Thoracic aorta (tissue), 2 donors: ENCODE measurements around the gene KCNK3. TPM values are rescaled to one million over a fixed set of nuclear protein-coding genes. Genes with fewer than 3 reads are reported as not detected.
A peak's percentile ranks its signal among the peaks of the same experiment; 100 is the strongest.

Experiments
- ATAC-seq: fragments of 150-250 bp; one replicate; pipeline ENCODE4 v1.8.0; 2017; ENCODE audit warnings: low read depth; ENCODE audit not compliant: insufficient number of reproducible peaks, low FRiP score
- DNase-seq: peaks from one replicate; pipeline ENCODE4 v3.0.0-alpha.2; 2020; ENCODE audit warnings: low spot score
- H3K27ac ChIP-seq, 2 donors: fragments of 200-600 bp; sonication (generic); 1 replicate in 1 of 2; 2 replicates in 1 of 2; pipeline ENCODE4 v1.5.1; 2016; ENCODE audit warnings: mild to moderate bottlenecking in 2 of 2, moderate library complexity in 2 of 2
- H3K27me3 ChIP-seq: fragments of 200-600 bp; sonication (generic); replicated peaks from 2 replicates; pipeline ENCODE4 v1.6.0; 2016; ENCODE audit warnings: mild to moderate bottlenecking; ENCODE audit not compliant: insufficient read depth
- H3K36me3 ChIP-seq: fragments of 200-600 bp; sonication (generic); one replicate; pipeline ENCODE4 v1.5.1; 2016
- H3K4me1 ChIP-seq, 2 donors: fragments of 200-600 bp; sonication (generic); 1 replicate in 1 of 2; 2 replicates in 1 of 2; pipeline versions ENCODE4 v1.5.1 to v1.6.0; 2016; ENCODE audit warnings: low read depth in 2 of 2, mild to moderate bottlenecking in 1 of 2; ENCODE audit not compliant: control insufficient read depth in 1 of 2
- H3K4me3 ChIP-seq: fragments of 200-600 bp; sonication (generic); 2 replicates; pipeline ENCODE4 v1.5.1; 2016; ENCODE audit warnings: mild to moderate bottlenecking
- H3K9me3 ChIP-seq: fragments of 200-600 bp; sonication (generic); 2 replicates; pipeline ENCODE4 v1.5.1; 2016
- total RNA-seq, 2 donors: library from RNA; depleted of rRNA; stranded (reverse); fragments of >200 nt; gene quantifications; one replicate each; pipeline versions ENCODE4 v1.1.0 to v1.2.3, GENCODE V29; 2016
- TF ChIP-seq, protein P1 (sequence below): fragments of 200-600 bp; sonication (generic); IDR thresholded peaks from one replicate; pipeline ENCODE4 v1.5.1; 2019; ENCODE audit warnings: antibody characterized with exemption

Gene KCNK3
- total RNA-seq, 2 donors from 2014 or later: 6.9 to 19.6 TPM

DNA sequence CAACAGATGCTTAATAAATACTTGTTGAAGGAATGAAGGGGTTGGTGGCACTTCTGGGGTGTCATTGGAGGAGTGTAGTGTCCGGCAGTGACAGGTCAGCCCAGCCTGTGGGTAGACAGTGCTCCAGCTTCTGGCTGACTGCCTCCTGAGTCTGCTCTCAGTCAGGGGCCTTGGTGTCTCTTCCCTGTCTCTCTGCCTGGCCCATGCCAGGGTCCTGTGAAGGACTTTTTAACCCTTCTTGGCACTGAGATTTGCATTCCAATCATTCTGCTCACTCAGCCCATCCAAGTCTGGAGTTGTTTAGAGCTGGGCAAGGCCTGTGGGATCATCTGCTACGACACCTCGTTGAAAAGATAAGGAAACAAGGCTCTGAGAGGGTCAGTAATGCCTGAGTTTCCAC, 1.4 kb upstream of the KCNK3 start:
- Histone ChIP-seq H3K4me3 (no peak overlapping the region), H3K36me3 (no peaks in the 10 kb centered on the region), H3K27ac (peak overlapping the region; percentile 86 to 93), H3K4me1 (peaks cover 10 to 52% of the 10 kb centered on the region in 2 donors), H3K9me3 (no peaks in the 10 kb centered on the region), H3K27me3 (no peaks in the 10 kb centered on the region)
- DNase-seq (no peak), ATAC-seq (no peak)
- TF ChIP-seq, protein P1, sequence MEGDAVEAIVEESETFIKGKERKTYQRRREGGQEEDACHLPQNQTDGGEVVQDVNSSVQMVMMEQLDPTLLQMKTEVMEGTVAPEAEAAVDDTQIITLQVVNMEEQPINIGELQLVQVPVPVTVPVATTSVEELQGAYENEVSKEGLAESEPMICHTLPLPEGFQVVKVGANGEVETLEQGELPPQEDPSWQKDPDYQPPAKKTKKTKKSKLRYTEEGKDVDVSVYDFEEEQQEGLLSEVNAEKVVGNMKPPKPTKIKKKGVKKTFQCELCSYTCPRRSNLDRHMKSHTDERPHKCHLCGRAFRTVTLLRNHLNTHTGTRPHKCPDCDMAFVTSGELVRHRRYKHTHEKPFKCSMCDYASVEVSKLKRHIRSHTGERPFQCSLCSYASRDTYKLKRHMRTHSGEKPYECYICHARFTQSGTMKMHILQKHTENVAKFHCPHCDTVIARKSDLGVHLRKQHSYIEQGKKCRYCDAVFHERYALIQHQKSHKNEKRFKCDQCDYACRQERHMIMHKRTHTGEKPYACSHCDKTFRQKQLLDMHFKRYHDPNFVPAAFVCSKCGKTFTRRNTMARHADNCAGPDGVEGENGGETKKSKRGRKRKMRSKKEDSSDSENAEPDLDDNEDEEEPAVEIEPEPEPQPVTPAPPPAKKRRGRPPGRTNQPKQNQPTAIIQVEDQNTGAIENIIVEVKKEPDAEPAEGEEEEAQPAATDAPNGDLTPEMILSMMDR: no peak

DNA sequence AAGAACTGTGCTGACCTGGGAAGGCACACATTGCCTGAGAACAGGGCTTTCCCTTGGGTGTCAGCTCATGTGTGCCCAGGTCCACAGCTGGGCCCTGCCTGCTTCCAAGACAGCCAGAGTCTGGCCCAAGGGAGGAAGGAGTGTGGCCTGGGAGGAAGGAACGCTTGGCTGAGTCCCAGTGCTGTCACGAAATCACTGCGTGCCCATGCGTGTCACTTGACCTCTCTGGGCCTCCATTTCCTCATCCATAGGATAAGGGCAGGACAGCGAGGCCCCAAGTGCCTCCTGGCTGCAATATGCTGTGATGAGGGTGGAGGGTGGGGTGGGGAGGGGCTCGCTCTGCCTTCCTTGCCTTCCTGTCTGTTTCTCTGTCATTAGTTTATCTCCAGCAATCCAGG, 642 bp upstream of the KCNK3 start:
- peak overlapping the region; percentile 54 for H3K4me3 ChIP-seq
- TF ChIP-seq, protein P1: no peak
- peaks cover 10 to 59% of the 10 kb centered on the region in 2 donors for H3K4me1 ChIP-seq
- no peaks in the 10 kb centered on the region for H3K27me3 ChIP-seq
- ATAC-seq: peak; percentile 44
- DNase-seq: peak; percentile 25
- H3K36me3 ChIP-seq: no peaks in the 10 kb centered on the region
- no peaks in the 10 kb centered on the region for H3K9me3 ChIP-seq
- H3K27ac ChIP-seq: peak overlapping the region; percentile 86 to 93

DNA sequence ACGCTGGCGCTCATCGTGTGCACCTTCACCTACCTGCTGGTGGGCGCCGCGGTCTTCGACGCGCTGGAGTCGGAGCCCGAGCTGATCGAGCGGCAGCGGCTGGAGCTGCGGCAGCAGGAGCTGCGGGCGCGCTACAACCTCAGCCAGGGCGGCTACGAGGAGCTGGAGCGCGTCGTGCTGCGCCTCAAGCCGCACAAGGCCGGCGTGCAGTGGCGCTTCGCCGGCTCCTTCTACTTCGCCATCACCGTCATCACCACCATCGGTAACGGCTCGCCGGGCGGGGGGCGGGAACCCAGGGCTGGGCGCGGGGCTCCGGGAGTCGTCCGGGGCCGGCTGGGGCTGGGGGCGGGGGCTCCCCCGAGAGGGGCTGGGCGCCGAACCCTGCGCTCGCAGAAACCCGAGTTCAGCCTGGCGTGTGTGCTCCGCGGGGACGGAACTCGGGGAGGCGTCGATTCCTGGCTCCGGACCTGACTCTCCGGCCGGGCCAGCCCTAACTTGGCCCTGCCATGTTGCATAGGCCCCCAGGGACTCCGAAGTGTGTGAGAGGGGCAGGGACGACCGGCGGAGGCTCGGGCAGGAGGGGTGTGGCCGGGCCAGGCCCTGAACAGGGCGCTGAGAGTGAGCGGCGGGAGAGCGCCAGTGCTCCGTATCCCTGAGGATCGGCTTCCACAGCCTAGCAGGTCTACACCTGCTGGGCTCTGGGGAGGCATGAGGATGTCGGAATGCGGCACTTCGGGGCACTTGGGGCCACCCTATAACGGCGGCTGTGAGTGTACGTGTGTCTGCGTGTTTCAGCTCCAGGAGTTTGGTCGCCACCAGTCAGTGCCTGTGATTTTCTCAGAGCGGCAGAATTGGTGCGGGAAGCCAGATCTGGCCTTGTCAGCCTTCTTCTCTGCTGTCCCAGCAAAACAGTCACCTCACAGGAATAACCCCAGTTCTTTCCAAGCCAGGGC, 651 bp downstream of the KCNK3 start:
- Histone ChIP-seq H3K4me1 (peaks cover 10 to 62% of the 10 kb centered on the region in 2 donors), H3K9me3 (no peaks in the 10 kb centered on the region), H3K36me3 (no peaks in the 10 kb centered on the region), H3K4me3 (peak overlapping the region; percentile 74), H3K27ac (peak overlapping the region; percentile 58 to 65), H3K27me3 (no peaks in the 10 kb centered on the region)
- ATAC-seq: peak; percentile 6
- no peak for DNase-seq
- TF ChIP-seq, protein P1: no peak

DNA sequence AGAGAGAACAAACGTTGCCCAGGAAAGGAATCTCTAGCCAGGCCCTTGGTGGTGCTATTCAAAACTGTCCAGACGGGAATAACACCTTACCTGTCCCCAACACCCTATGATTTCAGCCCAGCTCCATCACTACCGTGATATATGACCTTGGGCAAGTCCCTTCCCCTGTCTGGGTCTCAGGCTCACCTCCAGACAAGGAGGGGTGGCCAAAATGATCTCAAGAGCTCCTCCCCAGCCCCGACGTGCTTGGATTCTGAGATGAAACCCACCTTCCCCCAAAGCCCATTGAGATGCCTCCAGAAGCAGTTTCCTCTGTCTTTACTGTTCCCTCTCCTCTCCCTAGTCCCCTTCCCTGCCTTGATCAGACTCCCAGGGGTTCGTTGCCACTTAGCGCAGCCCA, 1.5 kb downstream of the KCNK3 start:
- TF ChIP-seq, protein P1: no peak
- Histone ChIP-seq H3K9me3 (no peaks in the 10 kb centered on the region), H3K27me3 (no peaks in the 10 kb centered on the region), H3K36me3 (no peaks in the 10 kb centered on the region), H3K4me3 (peak overlapping the region; percentile 74), H3K4me1 (peaks cover 10 to 62% of the 10 kb centered on the region in 2 donors), H3K27ac (no peak overlapping the region)
- DNase-seq (no peak), ATAC-seq (no peak)

DNA sequence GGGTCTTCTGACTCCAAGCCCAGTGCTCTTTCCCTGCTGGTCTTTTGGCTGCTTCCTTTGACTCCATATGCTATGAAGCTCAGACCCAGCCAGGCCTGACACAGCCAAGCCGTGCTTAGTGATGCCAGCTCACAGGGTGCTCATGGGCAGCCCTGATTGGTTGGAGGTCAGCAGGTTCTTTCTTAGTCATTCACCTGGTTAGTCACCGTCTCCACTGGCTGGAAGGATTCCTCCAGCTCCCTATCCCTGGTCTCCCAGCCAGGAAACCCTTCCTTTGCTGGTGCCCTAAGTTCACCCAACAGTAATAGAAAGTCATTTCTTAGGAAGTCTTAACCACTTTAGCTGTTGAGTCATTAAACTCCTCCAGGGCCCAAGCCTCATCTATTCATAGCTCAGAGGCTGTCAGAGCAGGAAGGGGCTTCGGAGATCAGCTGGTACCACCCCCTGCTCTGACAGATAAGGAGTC, 3.9 kb downstream of the KCNK3 start:
- Histone ChIP-seq H3K27me3 (no peaks in the 10 kb centered on the region), H3K36me3 (no peaks in the 10 kb centered on the region), H3K4me3 (no peak overlapping the region), H3K9me3 (no peaks in the 10 kb centered on the region), H3K27ac (no peak overlapping the region), H3K4me1 (peaks cover 10 to 61% of the 10 kb centered on the region in 2 donors)
- DNase-seq (peak; percentile 25), ATAC-seq (no peak)
- TF ChIP-seq, protein P1: no peak
